ENCODE results near the gene IER2. TPM values are rescaled to one million over a fixed set of nuclear protein-coding genes. Genes with fewer than 3 reads are reported as not detected.

IER2 gene
- polyA plus RNA-seq, 1 donor from 2014 or later, result 23.3 TPM

DNA sequence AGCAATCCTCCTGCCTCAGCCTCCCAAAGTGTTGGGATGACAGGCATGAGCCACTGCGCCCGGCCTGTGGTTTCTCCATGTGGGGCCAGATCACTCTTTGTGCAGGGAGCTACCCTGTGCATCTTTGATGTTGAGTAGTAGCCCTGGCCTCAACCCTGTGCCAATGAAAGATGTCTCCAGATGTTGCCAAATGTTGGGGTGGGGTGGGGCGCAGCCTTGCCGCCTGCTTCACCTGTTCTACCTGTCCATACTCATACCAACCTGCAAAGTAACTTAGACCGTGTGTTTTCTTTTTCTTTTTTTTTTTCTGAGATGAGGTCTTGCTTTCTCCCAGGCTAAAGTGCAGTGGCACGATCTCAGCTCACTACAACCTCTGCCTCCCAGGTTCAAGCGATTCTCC, 20.9 kb downstream of the IER2 start:
- TF ChIP-seq POLR2AphosphoS5 (IDR thresholded peaks at IDR 0.05), result no peak
- no peak overlapping the region for H3K27ac ChIP-seq (ENCODE audit: low read length)
- H4K20me1 ChIP-seq (ENCODE audit: insufficient read depth), result no peaks in the 10 kb centered on the region
- no peaks in the 10 kb centered on the region for H3K36me3 ChIP-seq (ENCODE audit: insufficient read depth, low read length)
- H3K27me3 ChIP-seq (ENCODE audit: insufficient read depth, low read depth, low read length), result no peaks in the 10 kb centered on the region
- no peak overlapping the region for H2AFZ ChIP-seq (ENCODE audit: low read depth, low read length)
- no peaks in the 10 kb centered on the region for H3K9me3 ChIP-seq (ENCODE audit: low read length)
- H3F3A ChIP-seq (ENCODE audit: insufficient read depth, low read length, poor library complexity, severe bottlenecking), result no peaks in the 10 kb centered on the region
- H3K4me3 ChIP-seq (ENCODE audit: low read length), result no peak overlapping the region
- no peaks in the 10 kb centered on the region for H3K9me2 ChIP-seq (ENCODE audit: insufficient read depth, low read length)
- no peaks in the 10 kb centered on the region for H3K79me2 ChIP-seq (replicated peaks; ENCODE audit: insufficient read depth, low read length)
- no peak overlapping the region for H3K9ac ChIP-seq (ENCODE audit: low read length)
- H3K4me2 ChIP-seq (ENCODE audit: low read length), result no peak overlapping the region

DNA sequence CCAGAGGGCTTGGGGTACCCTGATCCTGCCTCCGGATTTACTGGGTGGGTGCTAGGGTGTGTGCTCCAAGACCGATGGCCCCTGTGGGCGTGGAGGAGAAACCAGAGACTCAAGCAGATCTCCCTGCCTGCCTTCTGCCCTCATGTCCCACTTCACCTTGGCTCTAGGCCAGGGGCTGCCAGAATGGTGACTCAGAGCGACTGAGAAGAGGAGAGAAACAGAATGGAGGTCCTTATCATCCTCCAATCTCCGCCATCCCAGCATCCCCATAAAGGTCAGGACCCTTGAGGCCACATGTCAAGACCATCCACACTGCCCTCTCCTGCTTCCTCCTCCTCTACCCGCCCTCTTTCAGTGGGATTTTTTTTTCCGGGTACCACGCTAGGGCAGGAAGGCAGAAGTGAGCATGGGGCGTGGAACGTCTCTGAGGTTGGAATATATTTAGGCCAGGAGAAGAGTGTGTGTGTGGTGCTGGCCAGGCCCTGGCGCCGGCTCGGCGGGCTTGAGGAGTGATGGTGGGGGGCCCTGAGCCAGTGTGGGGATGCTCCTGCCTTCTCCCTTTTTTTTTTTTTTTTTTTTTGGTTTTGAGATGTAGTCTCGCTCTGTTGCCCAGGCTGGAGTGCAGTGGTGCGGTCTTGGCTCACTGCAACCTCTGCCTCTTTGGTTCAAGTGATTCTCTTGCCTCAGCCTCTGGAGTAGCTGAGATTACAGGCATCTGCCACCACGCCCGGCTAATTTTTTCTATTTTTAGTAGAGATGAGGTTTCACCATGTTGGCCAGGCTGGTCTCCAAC, 22.3 kb downstream of the IER2 start:
- no peak overlapping the region for H3K4me2 ChIP-seq (ENCODE audit: low read length)
- TF ChIP-seq TAF1 (IDR thresholded peaks at IDR 0.05; ENCODE audit: low read depth), result no peak
- no peak for TF ChIP-seq EZH2 (IDR thresholded peaks at IDR 0.05; ENCODE audit: borderline replicate concordance, insufficient read depth, low read length, poor library complexity, severe bottlenecking)
- TF ChIP-seq RAD21 (conservative IDR thresholded peaks at IDR 0.05), result no peak
- TF ChIP-seq, protein P1, sequence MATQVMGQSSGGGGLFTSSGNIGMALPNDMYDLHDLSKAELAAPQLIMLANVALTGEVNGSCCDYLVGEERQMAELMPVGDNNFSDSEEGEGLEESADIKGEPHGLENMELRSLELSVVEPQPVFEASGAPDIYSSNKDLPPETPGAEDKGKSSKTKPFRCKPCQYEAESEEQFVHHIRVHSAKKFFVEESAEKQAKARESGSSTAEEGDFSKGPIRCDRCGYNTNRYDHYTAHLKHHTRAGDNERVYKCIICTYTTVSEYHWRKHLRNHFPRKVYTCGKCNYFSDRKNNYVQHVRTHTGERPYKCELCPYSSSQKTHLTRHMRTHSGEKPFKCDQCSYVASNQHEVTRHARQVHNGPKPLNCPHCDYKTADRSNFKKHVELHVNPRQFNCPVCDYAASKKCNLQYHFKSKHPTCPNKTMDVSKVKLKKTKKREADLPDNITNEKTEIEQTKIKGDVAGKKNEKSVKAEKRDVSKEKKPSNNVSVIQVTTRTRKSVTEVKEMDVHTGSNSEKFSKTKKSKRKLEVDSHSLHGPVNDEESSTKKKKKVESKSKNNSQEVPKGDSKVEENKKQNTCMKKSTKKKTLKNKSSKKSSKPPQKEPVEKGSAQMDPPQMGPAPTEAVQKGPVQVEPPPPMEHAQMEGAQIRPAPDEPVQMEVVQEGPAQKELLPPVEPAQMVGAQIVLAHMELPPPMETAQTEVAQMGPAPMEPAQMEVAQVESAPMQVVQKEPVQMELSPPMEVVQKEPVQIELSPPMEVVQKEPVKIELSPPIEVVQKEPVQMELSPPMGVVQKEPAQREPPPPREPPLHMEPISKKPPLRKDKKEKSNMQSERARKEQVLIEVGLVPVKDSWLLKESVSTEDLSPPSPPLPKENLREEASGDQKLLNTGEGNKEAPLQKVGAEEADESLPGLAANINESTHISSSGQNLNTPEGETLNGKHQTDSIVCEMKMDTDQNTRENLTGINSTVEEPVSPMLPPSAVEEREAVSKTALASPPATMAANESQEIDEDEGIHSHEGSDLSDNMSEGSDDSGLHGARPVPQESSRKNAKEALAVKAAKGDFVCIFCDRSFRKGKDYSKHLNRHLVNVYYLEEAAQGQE (IDR thresholded peaks at IDR 0.05; ENCODE audit: borderline replicate concordance), result no peak
- TF ChIP-seq, protein P2, sequence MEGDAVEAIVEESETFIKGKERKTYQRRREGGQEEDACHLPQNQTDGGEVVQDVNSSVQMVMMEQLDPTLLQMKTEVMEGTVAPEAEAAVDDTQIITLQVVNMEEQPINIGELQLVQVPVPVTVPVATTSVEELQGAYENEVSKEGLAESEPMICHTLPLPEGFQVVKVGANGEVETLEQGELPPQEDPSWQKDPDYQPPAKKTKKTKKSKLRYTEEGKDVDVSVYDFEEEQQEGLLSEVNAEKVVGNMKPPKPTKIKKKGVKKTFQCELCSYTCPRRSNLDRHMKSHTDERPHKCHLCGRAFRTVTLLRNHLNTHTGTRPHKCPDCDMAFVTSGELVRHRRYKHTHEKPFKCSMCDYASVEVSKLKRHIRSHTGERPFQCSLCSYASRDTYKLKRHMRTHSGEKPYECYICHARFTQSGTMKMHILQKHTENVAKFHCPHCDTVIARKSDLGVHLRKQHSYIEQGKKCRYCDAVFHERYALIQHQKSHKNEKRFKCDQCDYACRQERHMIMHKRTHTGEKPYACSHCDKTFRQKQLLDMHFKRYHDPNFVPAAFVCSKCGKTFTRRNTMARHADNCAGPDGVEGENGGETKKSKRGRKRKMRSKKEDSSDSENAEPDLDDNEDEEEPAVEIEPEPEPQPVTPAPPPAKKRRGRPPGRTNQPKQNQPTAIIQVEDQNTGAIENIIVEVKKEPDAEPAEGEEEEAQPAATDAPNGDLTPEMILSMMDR (IDR thresholded peaks at IDR 0.05; ENCODE audit: poor library complexity, severe bottlenecking), result no peak
- no peak overlapping the region for H3K27ac ChIP-seq (ENCODE audit: low read length)
- no peaks in the 10 kb centered on the region for H3K79me2 ChIP-seq (replicated peaks; ENCODE audit: insufficient read depth, low read length)
- H3K9me3 ChIP-seq (ENCODE audit: low read length), result no peaks in the 10 kb centered on the region
- H3K4me3 ChIP-seq (ENCODE audit: low read length), result no peak overlapping the region
- H2AFZ ChIP-seq (ENCODE audit: low read depth, low read length), result no peak overlapping the region
- H3F3A ChIP-seq (ENCODE audit: insufficient read depth, low read length, poor library complexity, severe bottlenecking), result no peaks in the 10 kb centered on the region
- H4K20me1 ChIP-seq (ENCODE audit: insufficient read depth), result no peaks in the 10 kb centered on the region
- no peaks in the 10 kb centered on the region for H3K9me2 ChIP-seq (ENCODE audit: insufficient read depth, low read length)
- no peak overlapping the region for H3K9ac ChIP-seq (ENCODE audit: low read length)
- H3K27me3 ChIP-seq (ENCODE audit: insufficient read depth, low read depth, low read length), result no peaks in the 10 kb centered on the region
- H3K36me3 ChIP-seq (ENCODE audit: insufficient read depth, low read length), result no peaks in the 10 kb centered on the region

DNA sequence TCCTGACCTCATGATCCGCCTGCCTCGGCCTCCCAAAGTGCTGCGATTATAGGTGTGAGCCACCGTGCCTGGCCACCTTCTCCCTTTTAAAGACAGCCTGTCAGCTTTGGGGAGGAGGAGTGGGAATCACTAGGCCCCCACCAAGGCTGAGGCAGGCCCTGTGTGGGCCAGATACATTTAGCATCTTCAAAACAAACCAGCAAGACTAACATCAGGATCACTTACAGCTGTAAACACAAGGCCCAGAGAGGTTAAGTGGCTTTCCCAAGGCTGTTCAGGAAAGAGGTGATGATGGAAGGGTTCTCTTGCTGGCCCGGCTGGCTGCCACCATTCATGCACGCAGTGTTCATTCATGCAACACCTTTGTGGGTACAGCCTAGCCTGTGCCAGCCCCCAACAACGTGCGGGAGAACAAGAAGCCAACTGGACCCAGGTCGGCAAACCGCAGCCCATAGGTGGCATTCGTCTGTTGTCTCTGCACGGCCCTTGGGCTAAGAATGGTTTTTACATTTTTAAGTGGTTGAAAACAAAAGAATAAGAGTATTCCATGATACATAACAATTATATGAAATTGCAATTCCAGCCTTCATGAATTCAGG, 23.0 kb downstream of the IER2 start:
- Histone ChIP-seq H2AFZ (ENCODE audit: low read depth, low read length) (no peak overlapping the region), H3K9me3 (ENCODE audit: low read length) (no peaks in the 10 kb centered on the region), H3K79me2 (replicated peaks; ENCODE audit: insufficient read depth, low read length) (no peaks in the 10 kb centered on the region), H3K4me2 (ENCODE audit: low read length) (no peak overlapping the region), H3K36me3 (ENCODE audit: insufficient read depth, low read length) (no peaks in the 10 kb centered on the region), H4K20me1 (ENCODE audit: insufficient read depth) (no peaks in the 10 kb centered on the region), H3K9ac (ENCODE audit: low read length) (no peak overlapping the region), H3K27me3 (ENCODE audit: insufficient read depth, low read depth, low read length) (no peaks in the 10 kb centered on the region), H3K27ac (ENCODE audit: low read length) (no peak overlapping the region), H3K4me3 (ENCODE audit: low read length) (no peak overlapping the region), H3K9me2 (ENCODE audit: insufficient read depth, low read length) (no peaks in the 10 kb centered on the region), H3F3A (ENCODE audit: insufficient read depth, low read length, poor library complexity, severe bottlenecking) (no peaks in the 10 kb centered on the region)
- TF ChIP-seq, protein P1 (IDR thresholded peaks at IDR 0.05; ENCODE audit: borderline replicate concordance), result no peak
- TF ChIP-seq, protein P2 (IDR thresholded peaks at IDR 0.05; ENCODE audit: poor library complexity, severe bottlenecking), result no peak
